Measurements from ENCODE around the gene MYL7. TPM values are rescaled to one million over a fixed set of nuclear protein-coding genes. Genes with fewer than 3 reads are reported as not detected.

The MYL7 gene
- polyA plus RNA-seq, 2 of the 4 experiments (the other 2 are of a cell fraction): not detected

GRCh38 chr7:44162179-44162578 is 21.0 kb upstream of the MYL7 start (continued):
- TF ChIP-seq REST (IDR thresholded peaks at IDR 0.05) (no peak), JUNB (IDR thresholded peaks at IDR 0.05) (no peak), CBX8 (IDR thresholded peaks at IDR 0.05) (no peak), ESRRA (IDR thresholded peaks at IDR 0.05; ENCODE audit: borderline replicate concordance, low read length) (no peak), NPAS2 (CRISPR knock-in tag; IDR thresholded peaks at IDR 0.05; ENCODE audit: borderline replicate concordance) (no peak), EHMT2 (IDR thresholded peaks at IDR 0.05; ENCODE audit: low read depth) (no peak), KDM5A (IDR thresholded peaks at IDR 0.05) (no peak)

GRCh38 chr7:44161371-44161770 is 20.2 kb upstream of the MYL7 start:
- 80% methylated on average over 2 of the region's 2 CpGs for WGBS (ENCODE audit: missing lambda C conversion rate)
- CTCF ChIA-PET: no interaction called here

More at GRCh38 chr7:44161371-44161770, 20.2 kb upstream of the MYL7 start:
- FAIRE-seq (no peak), ATAC-seq (no peak), DNase-seq (ENCODE audit: low read depth in 1 of 2, low spot score in 1 of 2) (no peak)
- H3K4me2 ChIP-seq: no peak overlapping the region
- no peaks in the 10 kb centered on the region for H3K9me3 ChIP-seq
- TF ChIP-seq TP53 (CRISPR knock-in tag; IDR thresholded peaks at IDR 0.05) (no peak), BCL3 (IDR thresholded peaks at IDR 0.05) (no peak), HMGXB4 (CRISPR knock-in tag; IDR thresholded peaks at IDR 0.05; ENCODE audit: borderline replicate concordance) (no peak), EHF (CRISPR knock-in tag; IDR thresholded peaks at IDR 0.05) (no peak), NPAS2 (CRISPR knock-in tag; IDR thresholded peaks at IDR 0.05; ENCODE audit: borderline replicate concordance) (no peak), HOXA7 (CRISPR knock-in tag; IDR thresholded peaks at IDR 0.05) (no peak), FOSL2 (IDR thresholded peaks at IDR 0.05) (no peak), FOSL2 (CRISPR knock-in tag; IDR thresholded peaks at IDR 0.05) (no peak), JUN (IDR thresholded peaks at IDR 0.05) (no peak), ELK1 (IDR thresholded peaks at IDR 0.05; ENCODE audit: low read depth, low read length) (no peak), FOXS1 (CRISPR knock-in tag; IDR thresholded peaks at IDR 0.05) (no peak), CBX2 (IDR thresholded peaks at IDR 0.05; ENCODE audit: borderline replicate concordance, low read depth) (no peak), HEYL (CRISPR knock-in tag; IDR thresholded peaks at IDR 0.05) (no peak), CTCF (IDR thresholded peaks at IDR 0.05) (no peak), BHLHE40 (IDR thresholded peaks at IDR 0.05; ENCODE audit: low read depth, low read length) (no peak), KDM1A (IDR thresholded peaks at IDR 0.05; ENCODE audit: low read depth) (no peak), CHD2 (IDR thresholded peaks at IDR 0.05; ENCODE audit: low read length, partially characterized antibody) (no peak), REST (IDR thresholded peaks at IDR 0.05) (no peak), MAZ (IDR thresholded peaks at IDR 0.05; ENCODE audit: borderline replicate concordance, low read depth, low read length) (no peak), ZNF302 (CRISPR knock-in tag; IDR thresholded peaks at IDR 0.05) (no peak)
- H3K4me3 ChIP-seq: no peak overlapping the region
- no peak overlapping the region for H3K27ac ChIP-seq
- POLR2A ChIA-PET: no interaction called here
- no peaks in the 10 kb centered on the region for H3K4me1 ChIP-seq
